ENCODE measurements around the gene CLBA1.

CLBA1 gene

DNA sequence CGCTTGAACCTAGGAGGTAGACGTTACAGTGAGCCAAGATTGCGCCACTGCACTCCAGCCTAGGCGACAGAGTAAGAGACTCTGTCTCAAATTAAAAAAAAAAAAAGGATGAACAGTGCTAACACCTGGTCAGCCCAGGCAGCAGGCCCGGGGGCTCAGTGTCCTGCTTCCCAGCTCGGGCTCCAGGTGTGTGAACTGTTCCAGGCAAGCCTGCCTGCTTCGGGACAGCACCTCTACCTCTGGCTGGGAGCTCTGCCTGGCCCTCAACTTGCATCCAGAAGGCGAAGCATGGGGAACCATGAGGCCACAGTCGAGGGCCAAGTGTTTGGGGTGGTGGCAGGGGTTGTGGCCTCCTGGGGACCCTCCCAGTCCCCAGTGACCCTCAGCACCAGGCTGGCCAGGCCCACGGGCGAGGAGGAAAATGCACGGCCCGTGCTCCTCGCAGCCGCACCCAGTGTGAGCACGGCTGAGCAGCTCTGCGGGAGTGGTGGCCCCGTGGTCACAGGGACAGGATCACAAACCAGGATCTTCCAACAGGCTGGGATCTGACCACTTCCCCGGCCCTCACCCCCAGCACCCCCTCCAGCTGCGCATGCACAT lies 19.8 kb downstream of the CLBA1 start:
- no peak for DNase-seq (ENCODE audit: low read depth in 2 of 2, low spot score in 1 of 2)

DNA sequence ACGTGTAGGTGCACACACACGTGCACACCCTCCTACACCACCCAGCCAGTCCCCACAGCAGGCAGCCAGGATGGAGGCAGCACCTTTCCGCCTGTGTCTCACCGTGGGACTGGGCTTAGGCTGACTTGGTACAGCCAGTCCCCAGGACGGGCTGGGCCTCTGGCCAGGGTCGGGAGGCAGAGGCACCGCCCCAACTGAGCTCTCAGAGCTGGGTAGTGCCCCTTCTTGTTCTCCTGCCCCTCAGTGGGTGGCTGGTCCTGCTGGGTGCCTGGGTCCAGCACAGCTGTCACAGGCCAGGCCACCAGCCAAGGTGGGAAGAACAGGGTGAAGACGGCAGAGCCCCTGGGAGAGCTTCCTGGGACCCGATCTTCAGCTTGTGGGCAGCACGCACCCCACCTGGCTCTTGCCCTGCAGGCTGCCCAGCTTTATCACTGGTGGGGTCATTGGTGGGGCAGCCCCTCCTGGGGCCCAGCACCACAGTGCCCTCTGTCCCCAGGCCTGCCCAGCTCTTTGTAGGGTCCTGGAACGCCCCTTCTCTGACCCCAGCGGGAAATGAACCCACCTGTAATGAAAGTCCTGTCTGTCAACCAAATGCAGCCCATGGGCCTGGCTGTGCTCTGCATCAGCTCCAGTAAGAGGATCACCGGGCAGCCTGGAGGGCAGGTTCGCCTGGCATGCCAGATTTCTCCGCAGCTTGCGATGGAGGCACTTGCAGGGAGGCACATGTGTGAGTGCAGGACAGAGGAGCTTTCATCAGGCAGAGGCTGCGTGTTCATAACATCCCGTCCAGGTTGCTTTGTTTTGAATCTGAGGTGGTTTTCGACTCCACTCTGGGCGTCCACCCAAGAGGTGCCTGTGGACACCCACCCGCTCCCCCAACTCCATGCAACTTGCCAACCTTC lies 20.6 kb downstream of the CLBA1 start:
- no peak for DNase-seq (ENCODE audit: low read depth in 2 of 2, low spot score in 1 of 2)

DNA sequence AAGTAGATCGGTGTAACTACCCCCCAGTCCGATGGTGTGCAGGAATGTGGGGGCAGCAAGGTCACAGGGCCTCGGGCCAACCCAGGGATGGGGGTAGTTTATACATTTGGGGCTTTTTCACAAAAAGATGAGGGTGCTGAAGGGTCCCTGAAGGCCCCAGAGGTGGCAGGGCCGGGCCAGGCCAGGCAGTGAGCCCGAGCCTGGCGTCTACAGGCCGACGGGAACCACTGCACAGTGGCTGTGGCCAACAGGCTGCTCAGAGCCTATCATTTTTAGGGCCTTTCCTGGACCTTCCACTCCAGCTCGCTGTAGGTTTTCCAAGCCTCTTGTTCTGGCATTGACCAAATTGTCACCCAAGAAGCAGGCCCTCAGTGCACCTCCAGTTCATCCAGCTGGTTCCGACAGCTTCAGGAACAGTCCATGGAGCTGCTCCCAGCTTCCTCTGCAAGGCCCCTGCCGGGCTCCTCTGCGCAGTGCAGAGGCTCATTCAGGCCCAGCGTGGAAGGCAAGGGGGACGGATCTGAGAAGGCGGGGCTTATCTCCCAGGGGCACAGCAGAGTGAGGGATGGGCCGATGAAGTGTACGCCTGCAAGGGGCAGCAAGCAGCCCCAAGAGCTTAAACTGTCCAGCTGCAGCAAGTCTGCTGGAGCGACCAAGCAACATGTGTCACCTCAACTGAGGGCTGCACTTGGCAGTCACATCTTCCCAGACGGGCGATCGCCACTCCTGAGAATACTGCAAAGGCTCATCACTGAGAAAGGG lies 21.4 kb downstream of the CLBA1 start:
- DNase-seq (ENCODE audit: low read depth in 2 of 2, low spot score in 1 of 2) = no peak

DNA sequence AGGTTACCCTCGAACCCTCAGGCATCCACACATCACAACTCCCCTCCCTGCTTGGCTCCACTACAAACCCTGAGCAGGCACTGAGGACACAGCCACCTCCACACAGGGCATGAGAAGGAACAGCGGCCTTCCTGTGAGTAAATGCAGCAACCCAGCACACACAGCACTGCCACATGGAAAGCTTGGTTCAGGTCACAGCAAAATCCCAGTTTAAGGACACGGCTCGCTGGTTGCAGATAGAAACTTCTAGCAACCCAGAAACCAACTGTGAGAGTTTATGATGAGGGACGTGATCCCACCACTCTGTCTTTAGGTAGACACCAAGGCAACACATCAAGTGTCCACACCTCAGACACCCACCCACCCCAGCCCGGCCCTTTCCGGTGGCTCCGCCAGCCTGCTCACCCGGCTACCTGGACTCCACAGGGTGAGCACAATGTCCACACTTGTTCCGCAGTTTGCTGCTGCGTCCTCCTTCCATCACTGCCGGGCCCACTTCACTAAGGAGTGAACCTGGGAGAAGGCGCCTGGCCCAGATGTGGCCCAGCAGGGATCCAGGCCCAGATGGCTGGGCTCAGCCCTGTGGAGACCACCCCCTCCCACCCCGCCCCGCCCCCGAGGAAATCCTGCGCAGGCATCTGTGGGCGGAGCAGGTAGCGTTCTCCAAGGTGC lies 22.1 kb downstream of the CLBA1 start:
- DNase-seq (ENCODE audit: low read depth in 2 of 2, low spot score in 1 of 2) = no peak

DNA sequence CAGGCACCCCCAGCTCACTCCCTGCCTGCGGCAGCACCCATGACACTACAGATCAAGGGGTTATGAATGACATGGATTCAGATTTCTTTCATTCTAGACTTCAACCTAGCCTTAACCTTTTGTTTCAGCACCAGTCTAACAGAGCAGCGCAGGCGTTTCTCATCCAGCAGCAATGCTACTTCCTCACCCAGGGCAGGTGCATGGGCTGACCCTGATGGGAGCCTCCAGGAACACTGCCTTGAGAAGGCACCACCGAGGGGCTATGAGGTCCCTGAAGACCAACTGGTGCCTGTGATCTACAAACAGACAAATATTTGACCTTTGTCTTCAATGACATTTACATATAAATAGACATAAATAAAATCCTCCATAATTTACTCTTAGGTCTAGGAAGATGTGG lies 24.5 kb downstream of the CLBA1 start:
- DNase-seq (ENCODE audit: low read depth in 2 of 2, low spot score in 1 of 2) = no peak

DNA sequence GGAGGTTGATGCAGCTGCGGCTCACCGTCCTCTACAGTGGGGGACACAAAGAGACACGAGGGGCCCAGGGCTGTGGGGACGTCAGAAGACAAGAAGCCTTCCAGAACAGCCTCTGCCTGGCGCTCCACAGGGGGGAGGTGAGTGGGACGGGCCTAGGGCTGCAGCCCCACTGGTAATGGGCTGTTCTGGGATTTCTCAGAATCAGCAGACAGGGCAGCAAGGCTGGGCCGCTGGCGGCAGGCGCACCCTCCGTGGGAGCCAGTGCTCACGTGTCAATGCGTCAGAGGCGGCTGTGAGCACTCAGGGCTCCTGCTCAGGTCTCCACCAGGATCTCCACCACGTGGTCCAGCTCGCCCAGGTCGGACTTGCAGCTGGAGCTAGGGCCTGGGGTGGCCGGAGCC lies 25.3 kb downstream of the CLBA1 start:
- no peak for DNase-seq (ENCODE audit: low read depth in 2 of 2, low spot score in 1 of 2)

DNA sequence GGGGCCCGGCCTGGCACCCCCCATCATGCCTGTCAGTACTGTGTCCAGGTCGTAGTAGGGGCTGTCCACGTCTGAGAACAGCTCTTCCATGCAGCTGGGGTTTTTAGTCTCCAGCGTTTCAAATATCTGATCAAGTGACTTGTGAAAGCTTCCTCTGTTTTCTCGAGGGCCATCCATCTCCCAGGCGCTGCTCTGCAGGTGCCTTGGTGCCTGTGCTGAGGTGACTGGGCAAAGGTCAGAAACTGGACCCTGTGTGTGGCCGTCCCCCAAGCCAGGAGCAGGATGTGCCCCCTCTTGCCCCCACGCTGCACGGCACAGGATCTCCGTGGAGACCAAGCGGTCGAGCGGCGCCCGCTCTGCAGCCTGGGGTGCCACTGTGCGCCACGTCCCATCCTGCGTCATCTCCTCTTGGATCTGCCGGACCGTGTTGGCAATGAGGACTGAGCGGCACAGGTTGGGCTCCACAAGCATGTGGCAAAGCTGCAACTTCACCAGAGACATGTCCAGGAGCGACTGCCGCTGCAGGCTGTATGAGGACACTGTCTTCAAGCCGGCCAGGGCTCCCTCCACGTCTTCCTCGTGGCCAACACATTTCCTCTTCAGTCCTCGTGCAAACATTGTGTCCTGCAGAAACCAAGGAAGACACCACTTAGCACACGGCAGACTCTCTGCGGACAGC lies 25.9 kb downstream of the CLBA1 start:
- no peak for DNase-seq (ENCODE audit: low read depth in 2 of 2, low spot score in 1 of 2)

DNA sequence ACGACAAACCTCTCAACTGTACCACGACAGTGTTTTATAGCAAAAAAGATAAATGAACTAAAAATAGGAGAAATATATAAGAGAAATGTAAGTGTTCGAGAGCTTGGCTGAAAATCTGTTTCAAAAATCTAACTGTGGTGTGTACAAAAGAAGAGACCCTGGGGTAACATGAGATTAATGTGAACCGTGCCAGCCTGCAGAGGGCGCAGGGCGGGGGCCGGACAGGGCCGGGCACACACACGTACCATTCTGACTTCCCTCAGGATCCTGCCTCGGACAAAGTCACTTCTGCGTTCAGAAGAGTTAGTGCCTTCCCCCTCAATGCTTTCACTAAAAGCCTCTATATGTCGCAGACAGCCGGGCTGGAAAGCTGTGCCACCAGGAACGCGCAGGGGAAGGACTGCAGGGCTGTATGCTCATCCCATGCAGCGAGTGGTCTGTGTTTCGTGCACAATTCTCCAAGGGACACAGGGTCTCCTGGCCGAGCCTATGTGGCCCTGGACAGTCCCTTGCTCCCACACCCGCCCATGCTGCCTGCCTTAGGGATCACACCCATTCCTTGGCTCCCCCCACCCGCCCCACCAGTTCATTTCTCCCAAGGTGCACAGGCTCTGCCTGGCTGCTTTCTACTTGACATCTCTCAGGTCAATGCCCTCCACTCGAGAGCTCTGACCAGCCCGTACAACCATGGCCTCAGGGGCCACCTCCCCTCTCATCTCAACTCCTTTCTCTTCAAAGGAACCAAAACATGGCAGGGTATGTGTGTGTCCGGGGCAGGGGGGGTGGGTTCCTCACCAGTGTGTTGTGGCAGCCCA lies 26.8 kb downstream of the CLBA1 start:
- no peak for DNase-seq (ENCODE audit: low read depth in 2 of 2, low spot score in 1 of 2)

DNA sequence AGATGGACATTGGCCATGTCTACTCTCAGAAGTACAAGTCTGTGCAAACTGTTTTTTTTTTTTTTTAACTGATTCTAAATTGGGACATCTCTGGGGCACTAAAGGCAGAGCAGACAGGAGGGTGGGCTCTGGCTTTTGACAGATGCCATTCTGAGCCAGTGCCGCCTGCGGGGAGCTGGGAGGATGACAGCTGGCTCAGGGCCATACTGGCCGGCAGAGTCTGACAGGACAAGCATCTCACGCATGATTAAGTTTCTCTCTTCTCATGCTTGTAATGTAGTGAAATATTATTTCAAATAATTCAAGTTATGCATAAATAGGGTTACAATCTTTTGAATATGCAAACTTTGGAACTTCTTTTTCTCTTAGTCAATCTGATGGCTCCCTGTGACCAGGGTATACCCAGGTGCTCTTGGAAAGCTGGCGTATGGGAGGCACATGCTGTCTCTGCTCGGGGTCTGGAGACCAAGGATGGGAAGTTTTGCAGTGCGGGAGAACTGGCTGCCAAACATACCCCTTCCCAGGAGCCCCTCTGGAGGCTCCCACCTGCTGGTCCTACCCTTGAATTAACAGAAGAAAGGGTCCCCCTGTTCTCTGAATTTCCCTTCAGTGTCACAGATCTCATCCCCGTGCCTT lies 27.7 kb downstream of the CLBA1 start:
- DNase-seq (ENCODE audit: low read depth in 2 of 2, low spot score in 1 of 2) = no peak

DNA sequence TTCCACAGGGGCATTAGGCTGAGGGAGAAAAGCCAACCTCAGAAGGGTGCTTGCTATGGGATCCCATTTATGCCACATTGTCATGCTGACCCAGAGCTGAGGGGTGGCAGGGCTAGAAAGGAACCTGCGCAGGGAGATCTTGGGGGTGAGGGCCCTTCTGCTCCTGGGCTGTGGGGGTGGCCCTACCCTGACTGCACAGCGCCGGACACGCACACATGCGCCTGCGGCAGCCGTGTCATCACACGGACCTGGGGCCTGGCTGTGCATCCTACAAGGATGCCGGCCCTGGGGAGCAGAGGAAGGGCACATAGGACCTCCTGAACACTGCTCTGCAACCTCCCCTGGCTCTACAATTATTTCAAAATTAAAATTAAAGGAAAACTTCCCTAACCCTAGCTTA lies 28.4 kb downstream of the CLBA1 start:
- DNase-seq (ENCODE audit: low read depth in 2 of 2, low spot score in 1 of 2) = no peak

DNA sequence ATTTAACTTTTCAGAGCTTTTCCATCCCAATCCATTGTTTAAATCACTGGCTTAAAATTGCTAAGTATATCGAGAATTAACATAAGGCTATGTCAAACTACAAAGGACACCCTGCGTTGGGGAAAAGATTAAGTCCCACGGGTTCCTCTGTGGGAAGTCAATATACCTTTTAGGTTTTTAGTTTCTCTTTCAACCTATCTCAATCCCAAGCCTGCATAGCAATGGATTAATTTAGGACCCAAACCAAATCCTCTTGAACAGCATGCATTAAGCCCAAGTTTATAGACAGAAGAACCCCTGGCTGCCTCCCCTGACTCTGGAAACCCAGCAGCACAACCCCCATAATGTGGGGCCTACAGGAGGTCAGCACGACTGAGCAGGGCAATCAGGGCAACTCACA lies 29.0 kb downstream of the CLBA1 start:
- DNase-seq (ENCODE audit: low read depth in 2 of 2, low spot score in 1 of 2) = no peak

DNA sequence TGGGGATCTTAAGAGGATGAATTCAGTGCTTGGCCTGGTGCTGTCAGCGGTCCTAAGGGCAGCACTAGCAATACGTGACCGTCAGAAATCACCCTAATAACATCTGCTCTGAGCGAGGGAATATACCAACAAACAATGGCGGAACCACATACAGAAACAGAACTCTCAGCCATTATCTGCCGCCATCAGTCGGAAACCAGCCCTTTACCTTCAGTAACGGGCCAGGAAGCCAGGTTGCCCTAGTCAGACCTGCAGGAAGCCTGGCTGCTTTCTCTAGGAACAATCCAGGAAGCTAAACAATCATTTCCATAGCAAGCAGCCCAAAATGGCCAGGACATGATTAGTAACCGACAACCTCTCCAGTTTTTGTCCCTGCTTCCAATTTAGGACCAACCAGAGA lies 29.7 kb downstream of the CLBA1 start:
- no peak for DNase-seq (ENCODE audit: low read depth in 2 of 2, low spot score in 1 of 2)

DNA sequence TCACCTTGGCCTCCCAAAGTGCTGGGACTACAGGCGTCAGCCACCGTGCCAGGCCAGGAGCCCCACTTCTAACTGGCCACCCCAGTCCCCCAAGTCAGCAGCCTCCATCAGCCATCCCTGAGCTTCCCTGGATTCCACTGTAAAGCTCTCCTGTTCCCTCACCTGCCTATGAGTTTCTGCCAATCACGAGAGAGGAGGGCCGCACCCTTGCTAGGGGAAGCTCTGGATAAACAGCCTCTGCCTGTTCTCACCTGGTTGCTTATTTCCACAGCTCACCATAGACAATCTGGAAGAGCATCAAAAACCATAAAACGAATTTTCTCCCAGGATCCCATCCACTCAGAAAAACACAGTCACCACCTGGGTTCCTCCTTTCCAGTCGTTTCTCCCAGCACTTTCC lies 30.3 kb downstream of the CLBA1 start:
- DNase-seq (ENCODE audit: low read depth in 2 of 2, low spot score in 1 of 2) = no peak

DNA sequence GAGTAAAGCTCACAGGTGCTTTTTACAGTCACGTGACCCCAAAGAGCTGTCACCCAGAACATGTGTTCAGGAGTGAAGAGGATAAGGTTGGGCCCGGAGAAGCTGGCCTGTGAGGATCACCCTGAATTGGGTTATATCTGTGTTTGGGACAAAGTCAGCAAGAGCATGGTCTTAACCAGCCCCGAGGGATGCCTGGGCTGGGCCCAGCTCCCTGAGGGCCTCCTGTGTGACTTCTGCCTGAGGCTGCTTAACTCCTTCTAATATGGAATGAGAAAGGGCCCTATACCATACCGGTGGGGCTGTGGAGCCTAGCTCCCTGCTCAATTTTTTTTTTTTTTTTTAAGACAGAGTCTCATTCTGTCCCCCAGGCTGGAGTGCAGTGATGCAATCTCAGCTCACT lies 32.8 kb downstream of the CLBA1 start:
- DNase-seq (ENCODE audit: low read depth in 2 of 2, low spot score in 1 of 2) = no peak

DNA sequence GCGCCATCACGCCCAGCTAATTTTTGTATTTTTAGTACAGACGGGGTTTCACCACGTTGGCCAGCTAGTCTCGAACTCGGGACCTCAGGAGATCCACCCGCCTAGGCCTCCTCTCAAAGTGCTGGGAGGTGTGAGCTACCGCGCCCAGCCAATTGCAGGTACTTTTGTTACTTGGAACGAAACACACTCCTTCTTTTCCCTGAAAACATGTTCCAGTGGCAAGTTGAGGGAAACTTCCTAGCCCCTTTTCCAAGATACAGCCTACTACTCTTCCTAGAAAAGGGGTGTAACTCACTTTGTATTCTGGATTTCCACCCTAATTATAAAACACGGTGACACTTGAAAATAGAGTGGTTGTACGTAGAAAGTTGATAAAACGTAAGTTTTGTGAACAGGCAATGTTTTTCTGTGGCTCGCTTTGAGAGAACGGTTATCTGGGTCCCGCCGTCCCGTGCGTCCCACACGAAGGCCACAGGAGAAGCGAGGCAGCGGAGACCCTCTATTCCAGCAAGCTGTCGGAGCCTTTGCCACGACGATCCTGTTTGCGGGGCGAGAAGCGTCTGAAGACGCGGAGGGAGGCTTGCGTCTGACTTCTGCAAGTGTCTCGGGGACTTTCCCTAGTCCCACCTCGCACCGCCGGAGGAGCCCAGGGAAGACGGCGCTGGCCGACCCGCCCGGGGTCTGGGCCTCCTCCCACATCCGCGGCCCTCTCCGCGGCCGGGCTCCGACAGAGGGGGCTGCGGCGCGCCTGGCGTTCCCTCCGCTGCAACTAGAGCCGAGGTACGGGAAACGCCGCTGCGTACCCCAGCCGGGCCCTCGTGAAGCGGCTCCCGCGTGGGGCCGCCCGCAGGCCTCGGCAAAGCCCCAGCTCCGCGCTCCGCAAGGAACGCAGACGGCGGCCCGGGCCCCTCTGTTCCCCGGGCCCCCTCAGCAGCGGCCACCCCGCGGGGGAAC lies 34.5 kb downstream of the CLBA1 start:
- peak; percentile 18 to 30 for DNase-seq (ENCODE audit: low read depth in 2 of 2, low spot score in 1 of 2)

DNA sequence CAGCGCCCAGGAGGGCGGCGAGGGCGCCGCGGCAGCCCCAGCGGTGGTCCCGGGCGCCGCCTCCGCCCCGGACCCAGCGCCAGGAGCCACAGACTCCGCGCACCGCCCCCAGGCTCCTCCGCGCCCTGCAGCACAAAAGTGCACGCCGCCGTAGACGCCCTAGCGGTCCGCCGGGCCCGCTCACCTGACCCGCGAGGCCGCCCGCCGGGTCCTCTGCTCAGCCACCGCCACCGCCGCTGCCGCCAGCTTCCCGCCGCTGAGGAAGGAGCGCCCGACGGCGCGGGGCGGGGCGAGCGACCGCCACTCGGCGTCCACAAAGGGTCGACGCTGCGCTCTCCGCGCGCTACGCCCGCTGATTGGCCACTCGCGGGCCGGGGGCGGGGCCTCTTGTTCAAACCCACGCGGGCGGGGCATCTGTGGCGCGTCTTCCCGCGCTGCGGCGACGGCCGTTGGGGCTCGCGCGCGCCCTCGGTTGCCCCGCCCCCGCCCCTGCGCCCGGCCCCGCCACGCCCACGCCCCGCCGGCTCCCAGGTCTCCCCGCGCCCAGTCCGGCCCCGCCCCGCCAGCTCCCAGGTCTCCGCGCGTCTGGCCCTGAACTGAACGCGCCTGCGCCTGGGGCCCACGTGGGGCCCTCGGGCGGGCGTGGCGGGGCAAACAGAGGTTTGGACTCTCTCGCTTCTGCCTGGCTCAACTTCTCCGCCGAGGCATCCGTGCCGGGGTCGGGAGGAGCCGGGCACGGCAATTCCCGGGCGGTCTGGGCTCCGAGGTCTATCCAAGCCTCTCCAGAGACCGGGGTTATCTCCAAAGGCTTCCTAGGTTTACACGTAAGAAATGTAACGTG lies 35.4 kb downstream of the CLBA1 start, which contains the start of gene CDCA4:
CDCA4 (minus strand) TSS at position 269 of the 841 bp plus-strand sequence. CDS start 9,154 bp downstream, outside the sequence.
- DNase-seq (ENCODE audit: low read depth in 2 of 2, low spot score in 1 of 2) = peak; percentile 96

DNA sequence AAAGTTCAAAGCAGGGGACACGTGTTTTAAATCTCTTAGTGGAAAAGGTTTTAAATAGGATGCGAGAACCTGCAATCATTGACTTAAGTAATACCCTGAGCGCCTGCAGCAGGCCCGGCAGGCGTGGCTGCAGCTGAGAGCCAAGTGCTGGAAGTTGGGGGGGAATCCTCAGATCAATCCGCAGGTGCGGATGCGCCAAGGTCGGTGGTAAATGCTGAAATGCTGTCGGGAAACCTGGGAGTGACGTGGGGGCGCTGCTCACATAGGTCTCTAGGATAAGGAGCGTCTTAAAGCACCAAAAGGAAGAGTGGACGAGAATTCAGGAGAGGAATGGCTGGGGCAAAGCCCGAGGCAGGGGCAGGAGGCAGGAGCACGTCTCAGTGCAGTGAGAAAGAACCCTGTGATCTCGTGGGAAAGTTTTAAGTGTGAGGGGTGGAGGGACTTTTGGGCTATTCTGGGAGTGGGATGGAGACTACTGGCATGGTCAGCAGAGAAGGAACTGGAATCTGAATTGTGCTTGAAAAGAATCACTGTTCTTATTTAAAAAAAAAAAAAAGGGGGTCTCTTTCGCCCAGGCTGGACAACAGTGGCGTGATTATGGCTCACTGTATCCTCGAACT lies 36.2 kb downstream of the CLBA1 start:
- DNase-seq (ENCODE audit: low read depth in 2 of 2, low spot score in 1 of 2) = no peak
